ENCODE measurements around the gene NDE1.

GRCh38 chr16:15608398-15609285, 41.4 kb upstream of the NDE1 start:
- TF ChIP-seq CTCF (IDR thresholded peaks at IDR 0.05) (no peak), EZH2 (IDR thresholded peaks at IDR 0.05; ENCODE audit: borderline replicate concordance, insufficient read depth, low read depth, low read length, poor library complexity, severe bottlenecking) (no peak)
